K562 (cell line): ENCODE measurements around the gene SURF6. TPM values are rescaled to one million over a fixed set of nuclear protein-coding genes. Genes with fewer than 3 reads are reported as not detected.
A peak's percentile ranks its signal among the peaks of the same experiment; 100 is the strongest.

ENCODE experiments used
- CEBPB ChIP-seq: fragments of 450-650 bp; IDR thresholded peaks from 2 replicates; pipeline ENCODE4 v1.6.1; 2016; ENCODE audit warnings: missing genetic modification characterization, missing compliant biosample characterization
- ERF ChIP-seq: fragments of 450-650 bp; formaldehyde crosslinking; IDR thresholded peaks from 2 replicates; pipeline ENCODE4 v1.4.0; 2020; ENCODE audit warnings: mild to moderate bottlenecking, mixed read lengths
- EZH2 ChIP-seq: IDR thresholded peaks from 2 replicates; pipeline ENCODE4 v1.6.1; 2012; ENCODE audit warnings: low read depth, mild to moderate bottlenecking, inconsistent platforms, low read length, borderline replicate concordance
- GABPB2 ChIP-seq: fragments of 250-450 bp; sonication (Bioruptor Pico); conservative IDR thresholded peaks from 2 replicates; pipeline ENCODE4 v1.5.1; 2021; ENCODE audit warnings: mild to moderate bottlenecking
- HIVEP1 ChIP-seq: fragments of 250-450 bp; sonication (Bioruptor Pico); IDR thresholded peaks from 2 replicates; pipeline ENCODE4 v1.4.0; 2020; ENCODE audit warnings: mild to moderate bottlenecking
- HMG20B ChIP-seq: fragments of 250-450 bp; sonication (Bioruptor Pico); IDR thresholded peaks from 2 replicates; pipeline ENCODE4 v1.5.0; 2021; ENCODE audit warnings: mild to moderate bottlenecking
- HNRNPH1 ChIP-seq: fragments of 200-400 bp; formaldehyde crosslinking; optimal IDR thresholded peaks from 2 replicates; pipeline ENCODE3; 2017; ENCODE audit warnings: low read depth, mild to moderate bottlenecking, low read length, moderate library complexity
- HNRNPUL1 ChIP-seq: fragments of 200-400 bp; formaldehyde crosslinking; IDR thresholded peaks from 2 replicates; pipeline ENCODE4 v1.6.1; 2017; ENCODE audit warnings: low read length
- IRF1 ChIP-seq: sonication (generic); formaldehyde crosslinking; IDR thresholded peaks from 2 replicates; pipeline ENCODE4 v1.8.0; 2022; ENCODE audit warnings: missing genetic modification reagents, mild to moderate bottlenecking, borderline replicate concordance
- KLF13 ChIP-seq: fragments of 450-650 bp; IDR thresholded peaks from 2 replicates; pipeline ENCODE4 v1.6.1; 2016; ENCODE audit warnings: missing genetic modification characterization, low read depth, mild to moderate bottlenecking, missing compliant biosample characterization, moderate library complexity, borderline replicate concordance
- MAX ChIP-seq: sonication (generic); formaldehyde crosslinking; IDR thresholded peaks from 2 replicates; pipeline ENCODE4 v1.9.0; 2022; ENCODE audit warnings: mild to moderate bottlenecking, missing genetic modification reagents
- MEF2A ChIP-seq: IDR thresholded peaks from 2 replicates; pipeline ENCODE4 v1.6.1; 2011; ENCODE audit warnings: low read depth, mild to moderate bottlenecking, low read length, moderate library complexity; ENCODE audit not compliant: control insufficient read depth
- MTA3 ChIP-seq: fragments of 450-650 bp; formaldehyde crosslinking; IDR thresholded peaks from 2 replicates; pipeline ENCODE4 v1.6.1; 2017; ENCODE audit warnings: mild to moderate bottlenecking, borderline replicate concordance
- PHB ChIP-seq: fragments of 250-450 bp; sonication (Bioruptor Pico); IDR thresholded peaks from 2 replicates; pipeline ENCODE4 v1.5.0; 2021
- RAD21 ChIP-seq, 2 experiments: fragments of 250-450 bp in 1 of 2; fragments of 450-650 bp in 1 of 2; sonication (Bioruptor Pico) in 1 of 2; formaldehyde crosslinking in 1 of 2; IDR thresholded peaks in 1 of 2; conservative IDR thresholded peaks in 1 of 2; 2 replicates each; pipeline versions ENCODE4 v1.4.0 to v1.8.0; 2020 to 2022; ENCODE audit warnings: mild to moderate bottlenecking in 2 of 2, moderate library complexity in 1 of 2
- RNF2 ChIP-seq: sonication (generic); IDR thresholded peaks from 2 replicates; pipeline ENCODE4 v1.6.1; 2016
- TAL1 ChIP-seq: fragments of 450-650 bp; IDR thresholded peaks from 2 replicates; pipeline ENCODE4 v1.6.1; 2016; ENCODE audit warnings: mild to moderate bottlenecking
- TCF7 ChIP-seq: sonication (generic); IDR thresholded peaks from 2 replicates; pipeline ENCODE4 v1.6.1; 2016; ENCODE audit warnings: antibody characterized with exemption, borderline replicate concordance
- TFAP4 ChIP-seq: sonication (generic); formaldehyde crosslinking; IDR thresholded peaks from 2 replicates; pipeline ENCODE4 v1.8.0; 2022; ENCODE audit warnings: missing genetic modification reagents, mild to moderate bottlenecking, moderate library complexity, borderline replicate concordance
- ZFP36 ChIP-seq: fragments of 150-350 bp; IDR thresholded peaks from 2 replicates; pipeline ENCODE4 v1.6.1; 2018; ENCODE audit warnings: low read length, low read depth; ENCODE audit not compliant: partially characterized antibody
- ZNF253 ChIP-seq: fragments of 250-450 bp; sonication (Bioruptor Pico); conservative IDR thresholded peaks from 2 replicates; pipeline ENCODE4 v1.6.1; 2021; ENCODE audit warnings: mild to moderate bottlenecking
- ZNF655 ChIP-seq: fragments of 250-450 bp; sonication (Bioruptor Pico); IDR thresholded peaks from 2 replicates; pipeline ENCODE4 v1.5.0; 2021
- ZNF778 ChIP-seq: fragments of 450-650 bp; formaldehyde crosslinking; IDR thresholded peaks from 2 replicates; pipeline ENCODE4 v1.4.0; 2020; ENCODE audit warnings: mild to moderate bottlenecking, moderate library complexity
- ZZZ3 ChIP-seq: fragments of 450-650 bp; IDR thresholded peaks from 2 replicates; pipeline ENCODE4 v1.6.1; 2016; ENCODE audit warnings: antibody characterized with exemption, mild to moderate bottlenecking, moderate library complexity
- polyA plus RNA-seq, 8 experiments: library from polyadenylated mRNA; depleted of rRNA in 4 of 8; stranded (reverse) in 5 of 8; unstranded in 3 of 8; fragments of >200 nt; fragmentation: Nextera tagmentation in 2 of 8; fragmentation: Illumina TruSeq in 1 of 8; extraction: Ambion mirVana in 2 of 8; extraction: Trizol in 1 of 8; gene quantifications; 2 replicates each; pipeline versions ENCODE4 v1.2.1 to v1.2.3, GENCODE V29; 2011 to 2014; ENCODE audit warnings: inconsistent platforms in 1 of 8, missing spikeins in 1 of 8
- total RNA-seq, 7 experiments: library from RNA; depleted of rRNA in 6 of 7; stranded (reverse); fragments of >200 nt in 6 of 7; fragmentation: Illumina TruSeq in 2 of 7; extraction: Trizol in 2 of 7; gene quantifications; 2 replicates each; pipeline versions ENCODE4 v1.2.1 to v1.2.3, GENCODE V29; 2011 to 2021; ENCODE audit warnings: low replicate concordance in 1 of 7

Gene SURF6
- total and polyA plus RNA-seq, 9 of the 15 experiments (the other 6 are each of a cell fraction or from before 2014, with no cell fraction given): 1.4 to 68.3 (median 14.7) TPM

- TF ChIP-seq MTA3: no peak
- no peak for TF ChIP-seq ZNF253
- no peak for TF ChIP-seq HMG20B (CRISPR knock-in tag)
- TF ChIP-seq EZH2: no peak
- TF ChIP-seq PHB (CRISPR knock-in tag): no peak
- TF ChIP-seq RNF2: no peak
- no peak for TF ChIP-seq IRF1
- TF ChIP-seq HIVEP1 (CRISPR knock-in tag): no peak
- no peak for TF ChIP-seq ZFP36
- TF ChIP-seq HNRNPH1: no peak
- TF ChIP-seq GABPB2 (CRISPR knock-in tag): no peak
- peak; percentile 28; the same call in 1 of the 2 replicates for TF ChIP-seq TFAP4
- peak; percentile 60; the same call in 1 of the 2 replicates for TF ChIP-seq MAX
- no peak for TF ChIP-seq TCF7
- no peak for TF ChIP-seq CEBPB
- no peak for TF ChIP-seq KLF13 (tag)
- TF ChIP-seq ZNF655 (CRISPR knock-in tag): no peak
- TF ChIP-seq ERF (CRISPR knock-in tag): no peak
- TF ChIP-seq TAL1: no peak
- peak; percentile 51 to 76 for TF ChIP-seq RAD21 (CRISPR knock-in tag; conservative IDR thresholded peaks at IDR 0.05 in 1 of 2, IDR thresholded peaks at IDR 0.05 in 1 of 2)
- no peak for TF ChIP-seq ZZZ3
- no peak for TF ChIP-seq MEF2A
- TF ChIP-seq ZNF778 (CRISPR knock-in tag): no peak
- TF ChIP-seq HNRNPUL1: no peak
These were observed 23.6 kb upstream of the SURF6 start (continued) for GRCh38 chr9:133359399-133360175.
